Activated T-helper 2 cell treated with anti-CD3 and anti-CD28 coated beads, Interferon-gamma antibody, Interleukin-2, Interleukin-4, amounts not matched to agents 10 μg/mL and 5 μg/mL and 100 μg/mL, durations not matched to agents 14 hours and 24 hours and 36 hours (primary cell): ENCODE data around the gene SMIM33. TPM values are rescaled to one million over a fixed set of nuclear protein-coding genes. Genes with fewer than 3 reads are reported as not detected.

ENCODE experiments used
- DNase-seq: peaks from one replicate; pipeline ENCODE4 v3.0.0; 2021; ENCODE audit warnings: low spot score
- H3K27ac Mint-ChIP-seq: one replicate; pipeline ENCODE4 v1.8.0; 2021; ENCODE audit warnings: mixed read lengths
- H3K27me3 Mint-ChIP-seq: one replicate; pipeline ENCODE4 v1.8.0; 2021; ENCODE audit warnings: low read depth, mixed read lengths
- H3K36me3 Mint-ChIP-seq: one replicate; pipeline ENCODE4 v1.8.0; 2021; ENCODE audit warnings: low read depth, mixed read lengths
- H3K4me1 Mint-ChIP-seq: one replicate; pipeline ENCODE4 v1.8.0; 2021; ENCODE audit warnings: low read depth, mixed read lengths
- H3K4me3 Mint-ChIP-seq: one replicate; pipeline ENCODE4 v1.8.0; 2021; ENCODE audit warnings: low read depth, mild to moderate bottlenecking, moderate library complexity, mixed read lengths
- H3K9me3 Mint-ChIP-seq: one replicate; pipeline ENCODE4 v1.8.0; 2021; ENCODE audit warnings: mixed read lengths
- intact Hi-C: fragments of 100-400 bp; cut with micrococcal nuclease; formaldehyde crosslinking; loops from one replicate; pipeline ENCODE4 v1.15.1; 2023
- total RNA-seq: library from RNA; stranded (reverse); gene quantifications from 2 replicates; pipeline ENCODE4 v1.2.3, GENCODE V29; 2022

Gene SMIM33
- total RNA-seq, 1 donor from 2014 or later, result 0.25 TPM

DNA sequence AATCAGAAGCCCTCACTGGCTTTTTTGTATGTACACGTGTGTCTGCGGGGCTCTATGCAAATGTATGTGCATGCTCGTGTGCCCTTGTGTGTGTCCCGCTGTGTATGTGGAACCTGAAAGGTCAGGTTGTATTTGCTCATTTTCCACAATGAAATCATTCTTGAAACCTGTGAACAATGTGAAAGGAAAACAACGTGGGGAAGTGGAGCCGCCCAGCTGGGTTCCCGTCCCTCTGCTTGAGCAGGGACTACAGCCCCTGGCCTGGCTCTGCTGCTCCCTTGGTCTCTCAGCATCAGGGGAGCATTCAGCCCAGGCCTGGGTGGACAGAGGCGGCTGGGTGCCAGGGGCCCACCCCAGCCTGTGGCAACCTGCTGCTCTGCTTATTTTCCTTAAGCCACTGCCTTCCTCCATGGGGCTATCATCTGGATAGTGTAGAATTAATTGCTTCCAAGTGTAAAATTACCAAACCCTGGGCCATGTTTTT lies 11.3 kb upstream of the SMIM33 start:
- no peaks in the 10 kb centered on the region for H3K36me3 Mint-ChIP-seq

DNA sequence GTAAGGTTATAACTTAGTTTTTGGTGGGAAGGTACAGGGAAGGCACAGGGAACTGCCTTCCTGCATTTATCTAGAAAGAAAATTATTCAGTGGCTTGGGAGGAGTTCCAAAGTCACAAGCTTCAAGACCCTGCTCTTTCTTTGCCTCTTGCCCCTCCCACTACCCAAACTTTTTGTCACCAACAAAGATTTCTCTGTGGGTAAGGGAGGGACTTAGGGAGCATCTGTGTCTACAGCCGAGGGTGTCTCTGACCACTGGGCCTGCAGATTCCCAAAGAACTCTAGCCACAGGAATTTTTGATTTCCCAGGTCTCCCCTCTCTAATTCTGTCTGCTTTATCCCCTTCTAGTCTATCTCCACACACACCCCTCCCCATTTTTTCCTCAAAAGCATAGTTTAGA lies 10.3 kb upstream of the SMIM33 start:
- Mint-ChIP-seq H3K4me3 (no peak overlapping the region), H3K27ac (peak overlapping the region; percentile 99), H3K9me3 (no peaks in the 10 kb centered on the region), H3K36me3 (no peaks in the 10 kb centered on the region), H3K4me1 (peaks cover 47% of the 10 kb centered on the region), H3K27me3 (no peaks in the 10 kb centered on the region)
- intact Hi-C loops, result no loop called here
- no peak for DNase-seq

More for the DNA sequence above, 11.3 kb upstream of the SMIM33 start:
- peak overlapping the region; percentile 72 for H3K4me3 Mint-ChIP-seq
- no peak for DNase-seq
- intact Hi-C loops, result loop anchor here (1.0 to 2.0 kb wide), 4 partner anchors 12 to 69 kb away; partner anchors contain the start of gene DNAJC18
- H3K27ac Mint-ChIP-seq, result peak overlapping the region; percentile 99
- H3K27me3 Mint-ChIP-seq, result no peaks in the 10 kb centered on the region
- peaks cover 53% of the 10 kb centered on the region for H3K4me1 Mint-ChIP-seq
- H3K9me3 Mint-ChIP-seq, result no peaks in the 10 kb centered on the region

DNA sequence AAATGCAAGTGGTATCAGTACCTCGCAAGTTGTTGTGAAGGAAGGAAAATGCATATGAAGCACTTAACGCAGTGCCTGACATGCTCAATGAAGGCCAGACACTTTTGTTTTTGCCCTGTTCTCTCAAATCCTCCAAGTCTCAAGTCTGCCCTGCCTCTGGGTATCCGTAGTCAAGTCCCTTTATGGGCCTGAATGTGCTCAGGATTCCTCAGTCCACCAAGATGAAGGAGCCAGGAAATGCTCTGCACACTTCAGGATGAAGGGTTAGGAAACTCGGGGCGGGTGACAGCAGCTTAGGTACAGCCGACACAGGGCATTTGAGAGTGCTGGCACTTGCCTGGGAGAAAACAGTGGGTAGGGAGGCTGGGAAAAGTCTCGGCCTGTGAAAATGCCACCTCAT lies 9.6 kb upstream of the SMIM33 start:
- DNase-seq, result no peak
- Mint-ChIP-seq H3K27ac (peak overlapping the region; percentile 19), H3K4me3 (no peak overlapping the region), H3K36me3 (no peaks in the 10 kb centered on the region), H3K4me1 (peaks cover 46% of the 10 kb centered on the region), H3K9me3 (no peaks in the 10 kb centered on the region), H3K27me3 (no peaks in the 10 kb centered on the region)
- intact Hi-C loops, result no loop called here

DNA sequence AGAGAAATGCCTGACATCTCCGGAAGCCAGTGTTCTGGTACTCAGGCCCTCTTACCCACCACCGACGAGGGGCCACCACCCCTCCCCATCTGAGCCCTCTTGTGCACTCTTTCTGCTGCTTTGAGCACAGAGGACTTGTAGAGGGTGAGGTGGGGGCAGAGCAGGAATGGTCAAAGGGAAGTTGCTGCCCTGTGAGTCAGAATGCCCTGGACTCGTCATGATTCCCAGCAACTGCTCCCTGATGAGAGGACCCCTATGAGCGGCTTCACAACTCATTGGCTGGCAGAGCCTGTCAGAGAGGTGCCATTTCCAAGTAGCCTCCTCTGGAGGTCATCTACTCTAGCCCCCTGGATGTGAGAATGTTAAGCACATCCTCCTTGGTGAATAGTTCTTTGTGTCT lies 9.1 kb upstream of the SMIM33 start:
- Mint-ChIP-seq H3K9me3 (no peaks in the 10 kb centered on the region), H3K4me1 (peaks cover 41% of the 10 kb centered on the region), H3K36me3 (no peaks in the 10 kb centered on the region), H3K27ac (peak overlapping the region; percentile 46), H3K27me3 (no peaks in the 10 kb centered on the region), H3K4me3 (no peak overlapping the region)
- no peak for DNase-seq
- intact Hi-C loops, result no loop called here

DNA sequence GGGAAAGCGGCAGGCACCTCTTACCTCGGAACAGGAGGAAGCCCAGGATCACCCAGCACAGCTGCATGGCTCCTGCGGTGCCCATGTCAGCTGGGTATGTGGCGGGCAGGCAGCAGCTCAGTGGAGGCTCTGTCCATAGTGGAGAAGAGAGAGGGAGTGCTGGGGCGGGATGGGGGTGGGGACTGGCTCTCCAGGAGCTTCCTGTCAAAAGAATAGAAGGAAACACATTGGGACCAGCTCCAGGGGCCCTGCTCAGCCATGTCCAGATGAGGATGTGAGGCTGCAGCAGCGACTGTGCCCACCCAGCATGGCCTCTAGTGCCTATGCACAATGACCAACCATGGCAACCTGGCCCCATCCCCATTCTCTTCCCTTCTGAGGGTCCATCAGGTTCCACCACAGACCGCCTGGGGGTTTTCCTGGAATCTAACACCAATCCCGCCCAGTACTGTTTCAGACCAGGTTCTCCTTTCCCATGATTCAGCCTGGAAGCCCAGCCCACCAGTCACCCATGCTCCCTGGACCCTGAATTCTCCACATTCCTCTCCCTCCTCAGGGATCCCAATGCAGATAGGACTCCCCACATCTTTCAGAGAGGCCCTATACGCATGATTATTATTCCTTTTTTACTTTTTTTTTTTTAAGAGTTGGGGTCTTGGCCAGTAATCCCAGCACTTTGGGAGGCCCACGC lies 8.1 kb upstream of the SMIM33 start, which contains the start of gene ECSCR:
ECSCR (minus strand) TSS at position 158 of the 691 bp plus-strand sequence; CDS start at position 85, 73 bp downstream.
- no peaks in the 10 kb centered on the region for H3K36me3 Mint-ChIP-seq
- no peaks in the 10 kb centered on the region for H3K9me3 Mint-ChIP-seq
- H3K27me3 Mint-ChIP-seq, result no peaks in the 10 kb centered on the region
- intact Hi-C loops, result no loop called here
- H3K4me3 Mint-ChIP-seq, result no peak within 1 kb of the TSS
- DNase-seq, result no peak
- H3K27ac Mint-ChIP-seq, result peak within 1 kb of the TSS; percentile 46
- H3K4me1 Mint-ChIP-seq, result peaks cover 32% of the 10 kb centered on the region

DNA sequence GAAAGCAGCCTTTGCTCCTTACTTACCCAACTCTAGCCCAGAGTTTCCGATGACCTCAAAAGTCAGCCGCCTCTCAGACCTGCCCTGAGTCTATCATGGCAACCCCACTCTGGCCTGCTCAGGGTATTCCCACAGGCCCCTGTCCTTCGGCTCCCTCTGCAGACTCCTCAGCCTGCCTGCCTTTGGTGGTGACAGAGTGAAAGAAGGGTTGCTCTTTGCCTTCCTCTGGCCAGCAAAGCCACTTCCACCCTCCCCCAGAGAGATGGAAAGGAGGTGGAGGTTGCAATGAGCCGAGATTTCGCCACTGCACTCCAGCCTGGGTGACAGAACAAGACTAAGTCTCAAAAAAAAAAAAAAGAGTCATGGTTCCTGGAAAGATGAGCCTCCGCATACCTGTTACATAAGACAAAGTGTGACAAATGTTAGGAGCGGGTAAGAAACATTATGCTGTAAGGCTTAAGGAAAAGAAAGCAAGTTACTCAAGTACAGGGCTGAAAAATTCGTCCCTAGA lies 2.3 kb upstream of the SMIM33 start:
- DNase-seq, result no peak
- peak overlapping the region; percentile 20 for H3K27ac Mint-ChIP-seq
- peaks cover 39% of the 10 kb centered on the region for H3K4me1 Mint-ChIP-seq
- no peak overlapping the region for H3K4me3 Mint-ChIP-seq
- intact Hi-C loops, result no loop called here
- H3K9me3 Mint-ChIP-seq, result no peaks in the 10 kb centered on the region
- H3K36me3 Mint-ChIP-seq, result no peaks in the 10 kb centered on the region
- H3K27me3 Mint-ChIP-seq, result no peaks in the 10 kb centered on the region

DNA sequence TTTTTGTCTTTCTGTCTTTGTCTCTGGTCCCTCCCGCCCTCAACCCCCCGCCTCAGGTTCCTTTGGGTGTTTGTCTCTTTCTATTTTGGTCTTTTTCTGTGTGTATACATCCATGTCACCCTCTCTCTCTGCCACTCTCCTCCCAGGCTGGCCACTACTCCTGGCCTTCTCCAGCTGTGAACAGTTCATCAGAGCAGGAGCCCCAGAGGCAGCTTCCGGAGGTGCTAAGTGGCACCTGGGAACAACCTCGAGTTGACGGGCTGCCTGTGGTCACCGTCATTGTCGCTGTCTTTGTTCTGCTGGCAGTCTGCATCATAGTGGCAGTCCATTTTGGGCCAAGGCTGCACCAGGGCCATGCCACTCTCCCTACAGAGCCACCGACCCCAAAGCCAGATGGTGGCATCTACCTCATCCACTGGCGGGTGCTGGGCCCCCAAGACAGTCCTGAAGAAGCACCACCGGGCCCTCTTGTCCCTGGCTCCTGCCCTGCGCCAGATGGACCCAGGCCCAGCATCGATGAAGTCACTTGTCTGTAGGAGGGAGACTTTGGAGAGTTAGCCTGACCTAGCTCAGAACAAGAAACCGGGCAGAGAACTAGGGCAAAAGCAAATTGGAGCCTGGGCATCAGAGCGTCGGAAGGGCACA lies 1.7 kb downstream of the SMIM33 start:
- no peaks in the 10 kb centered on the region for H3K27me3 Mint-ChIP-seq
- H3K4me3 Mint-ChIP-seq, result peak overlapping the region; percentile 47
- peaks cover 36% of the 10 kb centered on the region for H3K36me3 Mint-ChIP-seq
- no peaks in the 10 kb centered on the region for H3K9me3 Mint-ChIP-seq
- H3K4me1 Mint-ChIP-seq, result peaks cover 62% of the 10 kb centered on the region
- H3K27ac Mint-ChIP-seq, result peak overlapping the region; percentile 74
- DNase-seq, result no peak
- intact Hi-C loops, result loop anchor here (5.0 kb wide), 1 partner anchor 40 kb away; no protein-coding TSS in a partner anchor

DNA sequence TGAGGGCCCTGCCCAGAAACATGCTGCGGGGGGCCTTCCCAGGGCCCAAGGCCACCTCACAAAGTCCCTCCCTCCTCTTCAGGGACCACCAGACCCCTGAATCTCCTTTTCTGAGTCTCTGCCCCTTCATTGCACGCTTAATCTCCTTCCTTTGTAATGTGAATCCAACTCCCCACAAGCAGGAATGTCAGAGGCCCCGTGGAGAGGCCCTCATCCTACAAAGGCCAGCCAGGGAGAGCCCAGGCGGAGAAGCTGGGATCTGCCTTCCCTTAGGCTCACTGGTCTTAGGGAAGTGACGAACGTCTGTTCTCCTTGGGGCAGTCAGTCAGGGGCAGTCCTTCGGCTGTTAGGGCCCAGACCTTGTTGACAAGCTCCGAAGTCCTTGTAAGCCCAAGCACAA lies 2.3 kb downstream of the SMIM33 start:
- no peak for DNase-seq
- H3K27ac Mint-ChIP-seq, result peak overlapping the region; percentile 55
- H3K4me3 Mint-ChIP-seq, result no peak overlapping the region
- H3K36me3 Mint-ChIP-seq, result peaks cover 42% of the 10 kb centered on the region
- H3K27me3 Mint-ChIP-seq, result no peaks in the 10 kb centered on the region
- H3K9me3 Mint-ChIP-seq, result no peaks in the 10 kb centered on the region
- H3K4me1 Mint-ChIP-seq, result peaks cover 67% of the 10 kb centered on the region
- intact Hi-C loops, result loop anchor here (5.0 kb wide), 1 partner anchor 39 kb away; no protein-coding TSS in a partner anchor

DNA sequence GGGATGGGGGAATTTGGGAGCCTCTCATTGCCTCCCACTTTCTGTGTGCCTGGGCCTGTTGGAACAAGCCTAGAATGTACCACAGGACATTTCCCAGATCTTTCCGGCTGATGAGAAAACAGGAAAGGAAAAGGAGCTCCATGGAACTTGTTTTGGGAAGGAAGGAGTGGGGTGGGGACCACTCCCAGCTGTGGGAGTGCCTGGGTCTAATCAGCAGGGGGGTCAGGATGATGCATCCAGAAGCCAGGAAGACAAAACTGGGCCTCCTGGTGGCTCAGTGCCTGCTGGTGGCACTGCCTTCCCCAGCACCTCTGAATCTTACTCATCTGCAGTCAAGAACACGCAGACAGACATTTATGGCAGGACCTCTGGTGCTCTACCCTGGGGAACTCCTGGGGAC lies 2.8 kb downstream of the SMIM33 start:
- Mint-ChIP-seq H3K4me1 (peaks cover 66% of the 10 kb centered on the region), H3K27me3 (no peaks in the 10 kb centered on the region), H3K4me3 (peak overlapping the region; percentile 28), H3K27ac (peak overlapping the region; percentile 61), H3K36me3 (peaks cover 47% of the 10 kb centered on the region), H3K9me3 (no peaks in the 10 kb centered on the region)
- intact Hi-C loops, result loop anchor here (5.0 kb wide), 1 partner anchor 39 kb away; no protein-coding TSS in a partner anchor
- no peak for DNase-seq

DNA sequence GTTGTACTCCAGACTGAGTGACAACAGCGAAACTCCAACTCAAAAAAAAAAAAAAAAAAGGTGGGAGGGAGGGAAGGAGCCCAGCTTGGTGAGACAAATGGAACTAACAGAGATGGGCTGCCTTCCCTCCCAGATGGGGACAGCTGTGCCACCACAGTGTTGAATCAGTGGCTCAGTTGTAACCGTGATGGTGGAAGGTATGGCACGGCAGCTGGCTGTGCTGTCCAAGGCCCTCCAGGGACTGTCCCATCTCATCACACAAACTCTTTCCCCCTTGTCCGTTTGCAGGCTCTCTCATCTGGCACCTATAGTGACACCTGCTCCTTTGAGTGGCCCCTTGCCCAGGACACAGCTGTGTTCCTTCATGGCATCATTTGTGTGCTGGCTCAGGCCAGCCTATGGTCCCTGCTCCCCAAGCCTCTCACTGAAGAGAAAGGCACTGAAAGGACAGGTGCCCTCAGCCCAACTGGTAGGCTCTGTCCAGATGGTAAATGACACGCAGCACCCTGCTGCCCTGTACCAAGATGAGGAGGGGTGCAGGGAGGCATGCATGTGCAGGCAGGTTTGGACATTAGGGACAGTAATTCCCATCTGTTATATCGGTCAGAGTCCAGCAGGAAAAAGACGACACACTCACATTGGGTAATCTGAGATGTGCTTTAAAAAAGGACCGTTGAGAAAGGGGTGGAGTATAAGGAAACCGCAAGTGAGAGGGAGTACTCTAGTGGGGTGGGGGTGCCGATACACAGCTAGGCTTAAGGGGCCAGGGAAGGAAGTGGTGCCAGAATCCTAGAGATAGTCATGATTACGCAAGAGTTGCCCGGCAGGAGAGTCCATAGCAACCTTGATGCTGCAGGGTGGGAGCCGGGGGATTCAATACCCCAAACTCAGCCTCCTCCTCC lies 4.3 kb downstream of the SMIM33 start:
- H3K27me3 Mint-ChIP-seq, result no peaks in the 10 kb centered on the region
- peaks cover 56% of the 10 kb centered on the region for H3K36me3 Mint-ChIP-seq
- peak overlapping the region; percentile 44 for H3K4me3 Mint-ChIP-seq

DNA sequence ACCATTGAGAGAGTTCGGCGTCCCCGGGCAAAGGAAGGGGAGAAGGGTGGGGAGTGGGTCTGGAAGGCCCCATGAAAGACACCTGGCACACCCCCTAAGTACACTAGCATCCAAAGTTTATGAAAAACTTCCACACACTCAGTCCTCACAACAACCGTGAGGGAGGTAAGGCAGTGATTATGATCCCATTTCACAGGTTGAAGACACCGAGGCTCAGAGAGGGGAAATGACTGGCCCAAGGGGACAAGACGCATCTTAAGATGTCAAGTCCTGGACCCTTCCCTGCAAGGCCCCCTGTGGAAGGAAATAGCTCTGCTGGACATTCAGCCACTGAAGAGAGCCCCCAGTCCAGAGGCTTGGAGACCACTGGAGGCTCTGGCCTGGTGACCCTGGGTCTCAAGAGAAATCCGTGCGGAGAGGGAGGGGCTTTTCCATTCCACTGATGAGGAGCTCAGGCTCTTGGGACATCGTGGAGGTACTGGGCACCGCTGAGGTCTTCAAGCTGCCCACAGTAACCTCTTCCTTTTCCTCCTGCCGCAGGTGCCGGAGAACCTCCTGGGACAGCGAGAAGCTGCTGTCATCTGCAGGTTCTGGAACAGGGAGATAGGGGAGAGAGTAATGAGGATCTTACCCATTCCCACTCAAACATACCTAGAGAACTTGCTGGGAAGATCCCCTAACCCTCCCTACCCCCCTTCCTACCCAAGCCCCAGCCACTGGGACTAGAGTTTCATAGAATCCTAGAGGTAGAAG lies 5.2 kb downstream of the SMIM33 start:
- Mint-ChIP-seq H3K27ac (peak overlapping the region; percentile 81), H3K4me3 (no peak overlapping the region), H3K27me3 (no peaks in the 10 kb centered on the region), H3K36me3 (peaks cover 65% of the 10 kb centered on the region), H3K4me1 (peaks cover 63% of the 10 kb centered on the region), H3K9me3 (no peaks in the 10 kb centered on the region)
- intact Hi-C loops, result no loop called here
- DNase-seq, result no peak

More for the DNA sequence above, 4.3 kb downstream of the SMIM33 start:
- Mint-ChIP-seq H3K9me3 (no peaks in the 10 kb centered on the region), H3K4me1 (peaks cover 61% of the 10 kb centered on the region), H3K27ac (peak overlapping the region; percentile 81)
- no peak for DNase-seq
- intact Hi-C loops, result loop anchor here (5.0 kb wide), 1 partner anchor 37 kb away; no protein-coding TSS in a partner anchor
